ENCODE results near the gene MUC13. TPM values are rescaled to one million over a fixed set of nuclear protein-coding genes. Genes with fewer than 3 reads are reported as not detected.

MUC13 gene
- total RNA-seq, 1 experiment from 2014 or later = 0.22 TPM

DNA sequence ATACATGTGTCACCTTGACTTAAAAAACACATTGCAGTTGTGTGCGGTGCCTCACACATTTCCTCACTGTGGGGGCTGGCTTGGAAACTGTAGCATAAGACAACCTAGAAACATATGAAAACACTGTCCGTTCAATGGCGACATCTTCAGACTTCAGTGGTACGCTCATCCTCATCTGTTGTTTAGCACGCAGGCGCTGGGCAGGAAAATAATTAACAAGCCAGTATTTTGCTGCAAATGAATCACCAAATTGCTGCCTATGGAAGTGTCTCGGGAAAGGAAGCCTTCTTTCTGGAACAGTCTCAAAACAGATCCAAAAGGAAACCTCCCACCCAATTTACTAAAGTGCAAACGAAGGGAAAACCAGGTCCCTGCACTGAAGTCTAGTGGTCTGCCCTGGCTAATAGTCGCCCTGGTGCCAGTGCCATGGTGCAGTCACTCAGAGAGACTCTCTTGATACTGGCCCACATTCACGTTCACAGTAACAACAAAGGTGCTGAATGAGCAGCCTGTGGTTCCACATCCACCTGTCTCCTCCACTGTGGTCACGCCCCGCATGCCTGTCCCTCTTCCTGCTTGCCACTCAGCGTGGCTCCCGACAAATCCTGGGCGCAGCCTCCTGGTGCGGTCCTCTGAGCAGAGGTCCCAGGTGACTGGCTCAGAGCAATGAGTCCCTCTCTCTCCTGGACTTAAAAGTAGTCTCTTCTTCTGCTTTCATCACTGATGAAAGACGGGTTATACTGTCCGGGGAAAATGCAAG, 35.6 kb upstream of the MUC13 start (continued):
- TF ChIP-seq, protein P1, sequence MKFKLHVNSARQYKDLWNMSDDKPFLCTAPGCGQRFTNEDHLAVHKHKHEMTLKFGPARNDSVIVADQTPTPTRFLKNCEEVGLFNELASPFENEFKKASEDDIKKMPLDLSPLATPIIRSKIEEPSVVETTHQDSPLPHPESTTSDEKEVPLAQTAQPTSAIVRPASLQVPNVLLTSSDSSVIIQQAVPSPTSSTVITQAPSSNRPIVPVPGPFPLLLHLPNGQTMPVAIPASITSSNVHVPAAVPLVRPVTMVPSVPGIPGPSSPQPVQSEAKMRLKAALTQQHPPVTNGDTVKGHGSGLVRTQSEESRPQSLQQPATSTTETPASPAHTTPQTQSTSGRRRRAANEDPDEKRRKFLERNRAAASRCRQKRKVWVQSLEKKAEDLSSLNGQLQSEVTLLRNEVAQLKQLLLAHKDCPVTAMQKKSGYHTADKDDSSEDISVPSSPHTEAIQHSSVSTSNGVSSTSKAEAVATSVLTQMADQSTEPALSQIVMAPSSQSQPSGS (CRISPR knock-in tag; IDR thresholded peaks at IDR 0.05; ENCODE audit: borderline replicate concordance, low read depth) = no peak
- TF ChIP-seq ATF1 (CRISPR knock-in tag; IDR thresholded peaks at IDR 0.05) (no peak), ERG (CRISPR knock-in tag; IDR thresholded peaks at IDR 0.05) (no peak), ZNF423 (CRISPR knock-in tag; IDR thresholded peaks at IDR 0.05) (no peak), AFF4 (CRISPR knock-in tag; IDR thresholded peaks at IDR 0.05; ENCODE audit: borderline replicate concordance) (no peak), TCF7 (CRISPR knock-in tag; IDR thresholded peaks at IDR 0.05; ENCODE audit: low read depth) (no peak), CDX4 (CRISPR knock-in tag; IDR thresholded peaks at IDR 0.05; ENCODE audit: borderline replicate concordance) (no peak), JAZF1 (CRISPR knock-in tag; IDR thresholded peaks at IDR 0.05) (no peak), ZBTB21 (CRISPR knock-in tag; IDR thresholded peaks at IDR 0.05; ENCODE audit: borderline replicate concordance) (no peak)
- TF ChIP-seq, protein P2, sequence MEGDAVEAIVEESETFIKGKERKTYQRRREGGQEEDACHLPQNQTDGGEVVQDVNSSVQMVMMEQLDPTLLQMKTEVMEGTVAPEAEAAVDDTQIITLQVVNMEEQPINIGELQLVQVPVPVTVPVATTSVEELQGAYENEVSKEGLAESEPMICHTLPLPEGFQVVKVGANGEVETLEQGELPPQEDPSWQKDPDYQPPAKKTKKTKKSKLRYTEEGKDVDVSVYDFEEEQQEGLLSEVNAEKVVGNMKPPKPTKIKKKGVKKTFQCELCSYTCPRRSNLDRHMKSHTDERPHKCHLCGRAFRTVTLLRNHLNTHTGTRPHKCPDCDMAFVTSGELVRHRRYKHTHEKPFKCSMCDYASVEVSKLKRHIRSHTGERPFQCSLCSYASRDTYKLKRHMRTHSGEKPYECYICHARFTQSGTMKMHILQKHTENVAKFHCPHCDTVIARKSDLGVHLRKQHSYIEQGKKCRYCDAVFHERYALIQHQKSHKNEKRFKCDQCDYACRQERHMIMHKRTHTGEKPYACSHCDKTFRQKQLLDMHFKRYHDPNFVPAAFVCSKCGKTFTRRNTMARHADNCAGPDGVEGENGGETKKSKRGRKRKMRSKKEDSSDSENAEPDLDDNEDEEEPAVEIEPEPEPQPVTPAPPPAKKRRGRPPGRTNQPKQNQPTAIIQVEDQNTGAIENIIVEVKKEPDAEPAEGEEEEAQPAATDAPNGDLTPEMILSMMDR (IDR thresholded peaks at IDR 0.05) = no peak

GRCh38 chr3:124969190-124969589, 34.6 kb upstream of the MUC13 start:
- H3K27ac Mint-ChIP-seq = no peak overlapping the region
- no peaks in the 10 kb centered on the region for H3K27me3 Mint-ChIP-seq (ENCODE audit: low read depth)
- TF ChIP-seq HMGA2 (CRISPR knock-in tag; IDR thresholded peaks at IDR 0.05) = no peak
- TF ChIP-seq, protein P1 (CRISPR knock-in tag; IDR thresholded peaks at IDR 0.05; ENCODE audit: borderline replicate concordance, low read depth) = no peak
- TF ChIP-seq ZNF396 (CRISPR knock-in tag; IDR thresholded peaks at IDR 0.05; ENCODE audit: borderline replicate concordance) = no peak
- no peak for TF ChIP-seq ATF1 (CRISPR knock-in tag; IDR thresholded peaks at IDR 0.05)
- TF ChIP-seq NR3C1 (CRISPR knock-in tag; conservative IDR thresholded peaks at IDR 0.05; ENCODE audit: low read depth) = no peak
- DNase-seq (ENCODE audit: low spot score) = no peak
- POLR2A ChIA-PET = no interaction called here
- CTCF ChIA-PET = no interaction called here
- H3K36me3 Mint-ChIP-seq = no peaks in the 10 kb centered on the region; the same call in 1 of the 2 replicates
- no peak overlapping the region for H3K4me3 Mint-ChIP-seq
- no peak for ATAC-seq
- H3K4me1 Mint-ChIP-seq = peaks cover 3% of the 10 kb centered on the region; the same call in 1 of the 2 replicates
- no peaks in the 10 kb centered on the region for H3K9me3 Mint-ChIP-seq

Data from WTC11 (cell line).